BE2C (cell line): ENCODE measurements around the gene MYH11.

Experiments used
- DNase-seq: peaks from one replicate; pipeline ENCODE4 v3.0.0-alpha.2; 2020
- H3K27me3 ChIP-seq: fragments of 250-450 bp; sonication (Bioruptor Pico); 2 replicates; pipeline ENCODE4 v1.5.1; 2020; ENCODE audit warnings: mild to moderate bottlenecking
- H3K36me3 ChIP-seq: fragments of 250-450 bp; sonication (Bioruptor Pico); 2 replicates; pipeline ENCODE4 v1.5.1; 2020; ENCODE audit warnings: mild to moderate bottlenecking
- H3K4me1 ChIP-seq: fragments of 250-450 bp; sonication (Bioruptor Pico); 2 replicates; pipeline ENCODE4 v1.5.1; 2020
- H3K4me3 ChIP-seq: 2 replicates; pipeline ENCODE4 v1.5.1; 2011; ENCODE audit warnings: low read depth, low read length
- H3K9me3 ChIP-seq: fragments of 250-450 bp; sonication (Bioruptor Pico); 2 replicates; pipeline ENCODE4 v1.5.1; 2020
- CTCF ChIP-seq: IDR thresholded peaks from 2 replicates; pipeline ENCODE4 v1.5.1; 2012; ENCODE audit warnings: mild to moderate bottlenecking, low read depth, low read length

The MYH11 gene

DNA sequence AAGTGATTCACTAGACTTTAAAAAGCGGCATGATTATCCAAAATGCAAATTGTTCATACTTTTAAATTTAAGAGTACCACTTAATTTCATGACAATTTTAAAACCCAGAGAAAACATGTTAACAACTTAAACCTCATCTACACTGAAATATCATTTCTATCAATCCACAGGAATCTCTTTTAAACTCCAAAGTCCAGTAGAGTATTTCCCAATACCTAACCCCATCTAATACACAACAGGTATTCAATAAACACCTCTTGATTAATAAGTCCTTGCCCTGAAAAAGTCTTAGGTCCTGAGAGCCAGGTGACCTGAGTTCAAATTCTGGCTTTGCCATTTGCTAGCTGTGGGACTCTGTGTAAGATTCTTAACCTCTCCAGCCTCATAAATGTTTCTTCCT lies 16.9 kb upstream of the MYH11 start:
- H3K4me3 ChIP-seq, result no peak overlapping the region
- DNase-seq, result no peak
- no peaks in the 10 kb centered on the region for H3K4me1 ChIP-seq
- H3K27me3 ChIP-seq, result no peaks in the 10 kb centered on the region
- peaks cover 24% of the 10 kb centered on the region for H3K36me3 ChIP-seq
- TF ChIP-seq CTCF, result no peak
- no peaks in the 10 kb centered on the region for H3K9me3 ChIP-seq

- Histone ChIP-seq H3K4me1 (no peaks in the 10 kb centered on the region), H3K36me3 (peaks cover 25% of the 10 kb centered on the region), H3K4me3 (no peak overlapping the region), H3K27me3 (no peaks in the 10 kb centered on the region), H3K9me3 (no peaks in the 10 kb centered on the region)
- no peak for DNase-seq
- TF ChIP-seq CTCF, result no peak
Observed at GRCh38 chr16:15873301-15873700, 16.5 kb upstream of the MYH11 start.

DNA sequence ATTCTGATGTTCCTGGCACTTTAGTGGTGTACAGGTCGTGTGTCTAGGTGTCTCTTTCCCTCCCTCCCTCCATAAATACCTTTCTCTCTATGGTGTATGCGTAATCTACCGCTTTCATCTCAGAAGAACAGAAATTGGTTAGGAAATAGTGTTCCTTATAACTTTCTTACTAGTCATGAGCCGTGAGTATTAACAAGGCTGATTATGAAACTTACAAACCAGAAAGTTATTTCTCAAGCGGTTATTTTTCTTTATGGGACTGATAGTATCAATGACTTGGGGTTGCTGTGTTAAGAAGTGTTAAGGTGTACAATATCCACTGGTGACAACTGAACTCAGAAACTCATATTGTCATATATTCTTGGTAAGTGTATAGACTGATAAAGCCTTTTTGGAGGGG lies 13.2 kb upstream of the MYH11 start:
- Histone ChIP-seq H3K36me3 (peaks cover 29% of the 10 kb centered on the region), H3K4me3 (no peak overlapping the region), H3K27me3 (no peaks in the 10 kb centered on the region), H3K4me1 (no peaks in the 10 kb centered on the region), H3K9me3 (no peaks in the 10 kb centered on the region)
- DNase-seq, result no peak
- no peak for TF ChIP-seq CTCF

- no peak for DNase-seq
- H3K4me3 ChIP-seq, result no peak overlapping the region
- no peak for TF ChIP-seq CTCF
- H3K36me3 ChIP-seq, result peaks cover 23% of the 10 kb centered on the region
- H3K4me1 ChIP-seq, result no peaks in the 10 kb centered on the region
- H3K9me3 ChIP-seq, result no peaks in the 10 kb centered on the region
- H3K27me3 ChIP-seq, result no peaks in the 10 kb centered on the region
Observed at GRCh38 chr16:15866451-15866850, 9.6 kb upstream of the MYH11 start.

GRCh38 chr16:15865742-15866141 lies 8.9 kb upstream of the MYH11 start:
- no peak overlapping the region for H3K4me3 ChIP-seq
- H3K36me3 ChIP-seq, result peaks cover 23% of the 10 kb centered on the region
- no peaks in the 10 kb centered on the region for H3K4me1 ChIP-seq
- no peaks in the 10 kb centered on the region for H3K27me3 ChIP-seq
- no peak for TF ChIP-seq CTCF
- H3K9me3 ChIP-seq, result no peaks in the 10 kb centered on the region
- DNase-seq, result no peak

GRCh38 chr16:15864939-15865338 lies 8.1 kb upstream of the MYH11 start:
- Histone ChIP-seq H3K4me1 (no peaks in the 10 kb centered on the region), H3K27me3 (no peaks in the 10 kb centered on the region), H3K9me3 (no peaks in the 10 kb centered on the region), H3K36me3 (peaks cover 18% of the 10 kb centered on the region), H3K4me3 (no peak overlapping the region)
- DNase-seq, result no peak
- no peak for TF ChIP-seq CTCF
